HepG2 (cell line): ENCODE data around the gene KDM3B. TPM values are rescaled to one million over a fixed set of nuclear protein-coding genes. Genes with fewer than 3 reads are reported as not detected.

Experiments
- ATF4 ChIP-seq, 2 experiments: fragments of 450-650 bp in 1 of 2; sonication (generic) in 1 of 2; formaldehyde crosslinking; IDR thresholded peaks; 2 replicates each; pipeline versions ENCODE4 v1.5.0 to v1.8.0; 2020 to 2022; ENCODE audit warnings: mild to moderate bottlenecking in 1 of 2, missing genetic modification reagents in 1 of 2
- BRCA1 ChIP-seq: sonication (generic); formaldehyde crosslinking; IDR thresholded peaks from 2 replicates; pipeline ENCODE4 v1.4.0; 2020; ENCODE audit warnings: missing genetic modification reagents
- ETV6 ChIP-seq: sonication (generic); formaldehyde crosslinking; conservative IDR thresholded peaks from 2 replicates; pipeline ENCODE4 v1.4.0; 2020; ENCODE audit warnings: missing genetic modification reagents
- GABPA ChIP-seq, 2 experiments: IDR thresholded peaks; 2 replicates each; pipeline ENCODE4 v1.6.1; 2011 to 2016; ENCODE audit warnings: low read depth in 2 of 2, low read length in 1 of 2, missing biosample characterization in 1 of 2, missing genetic modification characterization in 1 of 2
- GABPB1 ChIP-seq: IDR thresholded peaks from 2 replicates; pipeline ENCODE4 v1.6.1; 2016; ENCODE audit warnings: mild to moderate bottlenecking, missing genetic modification reagents, moderate library complexity, missing compliant biosample characterization
- GFI1 ChIP-seq: sonication (generic); formaldehyde crosslinking; IDR thresholded peaks from 2 replicates; pipeline ENCODE4 v1.5.0; 2020; ENCODE audit warnings: missing genetic modification reagents, mild to moderate bottlenecking, borderline replicate concordance
- GTF2F1 ChIP-seq: fragments of 150-350 bp; IDR thresholded peaks from 2 replicates; pipeline ENCODE4 v1.6.1; 2014; ENCODE audit warnings: low read length
- MXD1 ChIP-seq: sonication (generic); formaldehyde crosslinking; IDR thresholded peaks from 2 replicates; pipeline ENCODE4 v1.4.0; 2020; ENCODE audit warnings: mild to moderate bottlenecking, missing genetic modification reagents
- NR2C2 ChIP-seq: sonication (generic); formaldehyde crosslinking; IDR thresholded peaks from 2 replicates; pipeline ENCODE4 v1.4.0; 2020; ENCODE audit warnings: missing genetic modification reagents, mild to moderate bottlenecking, moderate library complexity, borderline replicate concordance
- PAX8 ChIP-seq: sonication (generic); formaldehyde crosslinking; IDR thresholded peaks from 2 replicates; pipeline ENCODE4 v1.8.0; 2022; ENCODE audit warnings: mild to moderate bottlenecking, missing genetic modification reagents, borderline replicate concordance
- RBM39 ChIP-seq: fragments of 200-400 bp; formaldehyde crosslinking; IDR thresholded peaks from one replicate; pipeline ENCODE4 v1.6.1; 2018; ENCODE audit warnings: antibody characterized with exemption, mild to moderate bottlenecking, low read depth, low read length; ENCODE audit not compliant: poor library complexity, severe bottlenecking
- SOX6 ChIP-seq, 2 experiments: fragments of 450-650 bp in 1 of 2; sonication (generic) in 1 of 2; formaldehyde crosslinking in 1 of 2; IDR thresholded peaks; 2 replicates each; pipeline versions ENCODE4 v1.4.0 to v1.6.1; 2017 to 2020; ENCODE audit warnings: antibody characterized with exemption in 1 of 2, mild to moderate bottlenecking in 1 of 2, missing genetic modification reagents in 1 of 2
- THYN1 ChIP-seq: sonication (generic); formaldehyde crosslinking; IDR thresholded peaks from 2 replicates; pipeline ENCODE4 v1.8.1; 2023; ENCODE audit warnings: low read depth, mild to moderate bottlenecking, moderate library complexity, missing genetic modification reagents, borderline replicate concordance
- ZNF224 ChIP-seq: sonication (generic); formaldehyde crosslinking; IDR thresholded peaks from 2 replicates; pipeline ENCODE4 v1.5.0; 2020; ENCODE audit warnings: mild to moderate bottlenecking, missing genetic modification reagents
- ZNF225 ChIP-seq: sonication (generic); formaldehyde crosslinking; IDR thresholded peaks from 2 replicates; pipeline ENCODE4 v1.4.0; 2020; ENCODE audit warnings: mild to moderate bottlenecking, missing genetic modification reagents
- ZNF549 ChIP-seq: sonication (generic); formaldehyde crosslinking; IDR thresholded peaks from 2 replicates; pipeline ENCODE4 v1.5.0; 2020; ENCODE audit warnings: missing genetic modification reagents
- ZNF556 ChIP-seq: sonication (generic); formaldehyde crosslinking; IDR thresholded peaks from 2 replicates; pipeline ENCODE4 v1.4.0; 2020; ENCODE audit warnings: mild to moderate bottlenecking, missing genetic modification reagents, borderline replicate concordance
- ZNF562 ChIP-seq: sonication (generic); formaldehyde crosslinking; IDR thresholded peaks from 2 replicates; pipeline ENCODE4 v1.8.0; 2022; ENCODE audit warnings: missing genetic modification reagents, borderline replicate concordance
- ZNF761 ChIP-seq: sonication (generic); formaldehyde crosslinking; conservative IDR thresholded peaks from 2 replicates; pipeline ENCODE4 v1.4.0; 2020; ENCODE audit warnings: mild to moderate bottlenecking, missing genetic modification reagents
- ZNF772 ChIP-seq: sonication (generic); formaldehyde crosslinking; IDR thresholded peaks from 2 replicates; pipeline ENCODE4 v1.5.0; 2020; ENCODE audit warnings: mild to moderate bottlenecking, missing genetic modification reagents
- ZNF782 ChIP-seq: sonication (generic); formaldehyde crosslinking; IDR thresholded peaks from 2 replicates; pipeline ENCODE4 v1.4.0; 2020; ENCODE audit warnings: missing genetic modification reagents, mild to moderate bottlenecking, borderline replicate concordance
- ZSCAN22 ChIP-seq: sonication (generic); formaldehyde crosslinking; IDR thresholded peaks from 2 replicates; pipeline ENCODE4 v1.4.0; 2020; ENCODE audit warnings: mild to moderate bottlenecking, missing genetic modification reagents
- polyA plus RNA-seq, 8 experiments: library from polyadenylated mRNA; depleted of rRNA in 3 of 8; stranded (reverse) in 7 of 8; unstranded in 1 of 8; fragments of >200 nt; fragmentation: Illumina TruSeq in 4 of 8; extraction: Trizol in 4 of 8; gene quantifications; 2 replicates each; pipeline versions ENCODE4 v1.2.1 to v1.2.3, GENCODE V29; 2011 to 2016; ENCODE audit warnings: low read depth in 4 of 8, missing spikeins in 1 of 8, mixed read lengths in 1 of 8; ENCODE audit not compliant: insufficient read depth in 1 of 8
- total RNA-seq, 5 experiments: library from RNA; depleted of rRNA; stranded (reverse); fragments of >200 nt; fragmentation: Illumina TruSeq; extraction: Trizol; gene quantifications; 2 replicates each; pipeline ENCODE4 v1.2.3, GENCODE V29; 2016; ENCODE audit warnings: low read depth in 1 of 5
- TF ChIP-seq, protein P1 (sequence below): sonication (generic); formaldehyde crosslinking; conservative IDR thresholded peaks from 2 replicates; pipeline ENCODE4 v1.4.0; 2020; ENCODE audit warnings: missing genetic modification reagents
- TF ChIP-seq, protein P2 (sequence below): sonication (generic); formaldehyde crosslinking; IDR thresholded peaks from 2 replicates; pipeline ENCODE4 v1.5.0; 2020; ENCODE audit warnings: missing genetic modification reagents, mild to moderate bottlenecking, borderline replicate concordance
- TF ChIP-seq, protein P3 (sequence below): IDR thresholded peaks from 2 replicates; pipeline ENCODE4 v1.6.1; 2016; ENCODE audit warnings: missing genetic modification reagents, missing compliant biosample characterization

The KDM3B gene
- total and polyA plus RNA-seq, 2 of the 13 experiments (the other 11 are each of a cell fraction or from before 2014, with no cell fraction given) = 19.7 to 34.3 TPM

GRCh38 chr5:138331449-138332368, 20.8 kb upstream of the KDM3B start, which contains the start of gene CDC25C (continued):
- TF ChIP-seq, protein P1, sequence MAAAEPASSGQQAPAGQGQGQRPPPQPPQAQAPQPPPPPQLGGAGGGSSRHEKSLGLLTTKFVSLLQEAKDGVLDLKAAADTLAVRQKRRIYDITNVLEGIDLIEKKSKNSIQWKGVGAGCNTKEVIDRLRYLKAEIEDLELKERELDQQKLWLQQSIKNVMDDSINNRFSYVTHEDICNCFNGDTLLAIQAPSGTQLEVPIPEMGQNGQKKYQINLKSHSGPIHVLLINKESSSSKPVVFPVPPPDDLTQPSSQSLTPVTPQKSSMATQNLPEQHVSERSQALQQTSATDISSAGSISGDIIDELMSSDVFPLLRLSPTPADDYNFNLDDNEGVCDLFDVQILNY (CRISPR knock-in tag) = peak; percentile 96
- TF ChIP-seq ZNF761 (CRISPR knock-in tag) (0 out of 2 replicates have a peak, but pooled peaks have one; percentile 31), ZNF562 (no peak), ETV6 (CRISPR knock-in tag) (no peak), GABPB1 (CRISPR knock-in tag) (peak; percentile 70), GFI1 (CRISPR knock-in tag) (no peak), PAX8 (CRISPR knock-in tag) (no peak), ZNF549 (CRISPR knock-in tag) (no peak), THYN1 (CRISPR knock-in tag) (no peak), NR2C2 (CRISPR knock-in tag) (0 out of 2 replicates have a peak, but pooled peaks have one; percentile 8), ZNF772 (peak; percentile 59; the same call in 1 of the 2 replicates), BRCA1 (CRISPR knock-in tag) (peak; percentile 91), ZSCAN22 (CRISPR knock-in tag) (no peak), MXD1 (peak; percentile 72; the same call in 1 of the 2 replicates), ZNF556 (CRISPR knock-in tag) (no peak; the same call in 1 of the 2 replicates), SOX6 (IDR thresholded peaks at IDR 0.05) (no peak), SOX6 (CRISPR knock-in tag; IDR thresholded peaks at IDR 0.05) (0 out of 2 replicates have a peak, but pooled peaks have one; percentile 33), ZNF224 (CRISPR knock-in tag) (no peak), GTF2F1 (no peak), ATF4 (CRISPR knock-in tag; IDR thresholded peaks at IDR 0.05) (peak in 1 of 2 experiments; percentile 54; a peak in 1 of 4 replicates), GABPA (IDR thresholded peaks at IDR 0.05; ENCODE audit: low read depth, low read length) (no peak), GABPA (CRISPR knock-in tag; IDR thresholded peaks at IDR 0.05; ENCODE audit: low read depth) (peak; percentile 33; the same call in 1 of the 2 replicates), RBM39 (no peak), ZNF782 (CRISPR knock-in tag) (no peak), ZNF225 (CRISPR knock-in tag) (no peak)
- TF ChIP-seq, protein P2, sequence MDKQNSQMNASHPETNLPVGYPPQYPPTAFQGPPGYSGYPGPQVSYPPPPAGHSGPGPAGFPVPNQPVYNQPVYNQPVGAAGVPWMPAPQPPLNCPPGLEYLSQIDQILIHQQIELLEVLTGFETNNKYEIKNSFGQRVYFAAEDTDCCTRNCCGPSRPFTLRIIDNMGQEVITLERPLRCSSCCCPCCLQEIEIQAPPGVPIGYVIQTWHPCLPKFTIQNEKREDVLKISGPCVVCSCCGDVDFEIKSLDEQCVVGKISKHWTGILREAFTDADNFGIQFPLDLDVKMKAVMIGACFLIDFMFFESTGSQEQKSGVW (CRISPR knock-in tag) = no peak
- TF ChIP-seq, protein P3, sequence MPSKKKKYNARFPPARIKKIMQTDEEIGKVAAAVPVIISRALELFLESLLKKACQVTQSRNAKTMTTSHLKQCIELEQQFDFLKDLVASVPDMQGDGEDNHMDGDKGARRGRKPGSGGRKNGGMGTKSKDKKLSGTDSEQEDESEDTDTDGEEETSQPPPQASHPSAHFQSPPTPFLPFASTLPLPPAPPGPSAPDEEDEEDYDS (CRISPR knock-in tag) = peak; percentile 88
